HG03196 (cell line): ENCODE measurements around the gene FURIN.
"Not testable (repeated sequence)": the region's sequence is repeated elsewhere in the genome, so short reads cannot be mapped to it uniquely, and the experiment has no call there.

ENCODE experiments used
- ATAC-seq: cut with Tn5 transposase; IDR thresholded peaks from one replicate; pipeline ENCODE4 v1.9.1; 2021; ENCODE audit not compliant: unreplicated experiment

FURIN gene

DNA sequence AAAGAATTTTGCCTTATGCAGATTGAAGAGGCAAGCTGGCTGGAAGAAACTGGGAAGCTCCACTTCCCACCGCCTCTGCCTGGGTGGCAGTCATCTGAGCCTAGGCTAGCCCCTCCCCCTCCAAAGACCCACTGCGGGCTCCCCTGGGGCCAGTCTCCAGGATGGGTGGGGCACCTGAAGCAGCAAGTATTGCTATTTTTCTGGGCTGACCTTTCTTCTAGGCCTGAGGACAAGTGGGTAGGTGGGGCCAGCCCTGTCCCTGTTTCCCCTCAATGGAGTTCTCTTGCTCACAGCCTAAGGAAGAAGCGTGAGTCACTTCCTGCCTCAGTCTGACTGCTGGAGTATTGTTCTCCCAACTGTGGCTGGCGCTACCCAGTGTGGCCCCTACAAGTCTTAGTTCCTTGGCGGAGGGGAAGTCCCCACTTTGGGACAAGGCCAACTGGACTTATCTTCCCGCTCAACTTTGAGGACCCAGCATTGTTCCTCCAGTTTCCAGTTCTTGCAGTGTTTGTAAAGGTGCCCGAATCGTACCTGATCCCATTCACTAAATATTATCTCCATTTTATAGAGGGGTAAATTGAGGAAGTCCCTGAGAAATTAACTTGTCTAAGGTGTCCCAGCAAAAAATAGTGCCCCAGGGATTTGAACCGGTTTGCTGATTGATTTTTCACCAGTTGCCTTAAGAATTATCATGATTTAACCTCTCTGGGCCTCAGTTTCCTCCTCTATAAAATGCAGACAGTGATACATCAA is 1.4 kb downstream of the FURIN start:
- ATAC-seq, result no peak

DNA sequence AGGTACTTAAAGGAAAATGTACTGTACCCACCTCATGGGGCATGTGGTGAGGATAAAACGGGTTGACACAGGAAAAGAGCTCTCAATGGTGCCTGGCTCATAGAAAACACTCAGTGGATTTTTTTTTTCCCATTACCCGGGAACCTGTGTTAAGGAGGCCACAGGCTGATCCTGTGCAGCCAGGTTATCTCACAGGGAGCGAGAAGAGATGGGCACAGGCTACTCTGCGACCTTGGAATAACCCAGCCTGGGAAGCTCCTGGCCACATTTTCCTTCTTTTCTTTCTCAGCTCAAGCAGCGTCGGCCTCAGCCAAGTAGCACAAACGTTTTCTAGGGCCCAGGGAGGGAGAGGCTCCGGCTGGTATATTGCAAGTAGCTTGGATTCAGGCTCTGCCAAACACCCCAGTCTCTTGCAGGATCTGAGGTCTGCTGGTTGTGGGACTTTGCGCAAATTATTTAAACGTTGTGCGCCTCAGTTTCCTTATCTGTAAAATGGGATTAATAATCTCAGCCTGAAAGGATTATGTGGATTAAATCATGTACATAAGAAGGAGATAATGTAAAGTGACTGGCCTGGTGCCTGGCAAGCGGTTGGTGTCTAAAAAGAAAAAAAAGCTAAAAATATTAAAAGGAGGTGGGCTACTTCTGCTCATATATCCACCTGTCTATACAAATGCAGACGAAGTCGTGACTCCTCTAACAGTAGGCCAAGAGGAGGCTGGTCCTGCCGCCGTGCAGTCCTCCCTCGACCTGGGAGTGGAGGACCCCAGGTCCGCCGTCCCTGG is 2.2 kb downstream of the FURIN start:
- no peak for ATAC-seq

DNA sequence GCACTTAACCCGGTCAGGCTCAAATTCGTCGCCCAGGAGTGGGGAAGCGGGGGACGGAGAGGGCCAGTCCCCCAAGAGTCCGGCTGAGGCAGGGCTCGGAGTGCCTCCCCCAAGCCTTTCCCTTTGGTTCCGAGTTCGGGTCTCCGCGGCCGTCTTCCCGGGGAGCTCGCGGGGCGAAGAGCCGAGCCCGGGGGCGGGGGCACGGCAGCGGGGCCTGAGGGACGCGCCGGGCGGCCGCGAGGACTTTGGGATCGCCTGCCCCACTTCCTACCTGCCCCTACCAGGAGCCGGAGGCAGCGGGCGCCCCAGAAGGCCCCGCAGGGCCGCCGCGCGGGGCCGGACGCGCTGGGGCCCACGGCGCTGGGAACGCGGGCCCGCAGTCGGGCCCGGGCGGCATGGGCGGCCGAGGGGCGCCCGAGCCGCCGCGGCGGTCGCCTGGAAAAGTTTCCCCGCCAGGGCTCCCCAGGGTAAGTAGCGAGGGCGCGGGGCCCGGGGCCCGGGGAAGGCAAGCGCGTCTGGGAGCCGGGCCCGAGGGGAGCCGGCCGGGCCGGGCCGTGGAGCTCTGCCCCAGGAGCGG is 2.8 kb downstream of the FURIN start:
- no peak for ATAC-seq

DNA sequence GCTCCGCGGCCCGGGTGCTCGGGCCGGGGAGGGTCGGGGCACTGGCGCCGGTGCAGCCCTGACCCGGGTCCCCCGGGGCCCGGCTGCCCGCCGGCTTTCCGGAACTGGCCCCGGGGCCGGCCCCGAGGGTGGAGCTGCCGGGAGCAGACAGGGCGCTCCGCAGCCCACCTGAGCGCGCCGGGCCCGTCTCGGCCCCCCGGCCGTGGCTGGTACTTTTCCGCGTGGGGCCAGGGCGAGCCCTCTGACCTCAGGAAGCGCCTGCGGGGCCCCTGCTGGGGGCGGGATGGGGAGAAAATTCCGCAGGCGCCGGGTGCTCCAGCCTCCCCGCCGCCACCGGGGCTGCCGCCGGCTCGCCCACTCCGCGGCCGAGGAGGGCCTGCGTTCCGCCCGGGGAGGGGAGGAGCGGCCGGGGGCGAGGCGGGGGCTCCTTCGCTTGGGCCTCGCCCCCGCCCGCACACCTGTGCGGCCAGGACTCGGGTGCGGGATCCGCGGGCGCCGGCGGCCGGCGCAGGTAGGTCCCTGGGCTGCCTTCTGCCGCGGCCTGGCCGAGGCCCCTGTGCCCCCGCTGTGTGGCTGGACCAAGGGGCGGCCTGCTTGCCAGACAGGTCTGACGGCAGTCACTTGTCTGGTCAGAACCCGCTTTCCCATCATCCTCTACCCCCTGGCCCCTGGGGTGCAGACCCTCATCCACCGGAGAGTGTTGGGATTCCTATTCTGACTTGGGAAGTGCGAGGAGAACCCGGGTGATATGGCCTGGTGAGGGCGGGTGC is 3.5 kb downstream of the FURIN start:
- ATAC-seq, result no peak

DNA sequence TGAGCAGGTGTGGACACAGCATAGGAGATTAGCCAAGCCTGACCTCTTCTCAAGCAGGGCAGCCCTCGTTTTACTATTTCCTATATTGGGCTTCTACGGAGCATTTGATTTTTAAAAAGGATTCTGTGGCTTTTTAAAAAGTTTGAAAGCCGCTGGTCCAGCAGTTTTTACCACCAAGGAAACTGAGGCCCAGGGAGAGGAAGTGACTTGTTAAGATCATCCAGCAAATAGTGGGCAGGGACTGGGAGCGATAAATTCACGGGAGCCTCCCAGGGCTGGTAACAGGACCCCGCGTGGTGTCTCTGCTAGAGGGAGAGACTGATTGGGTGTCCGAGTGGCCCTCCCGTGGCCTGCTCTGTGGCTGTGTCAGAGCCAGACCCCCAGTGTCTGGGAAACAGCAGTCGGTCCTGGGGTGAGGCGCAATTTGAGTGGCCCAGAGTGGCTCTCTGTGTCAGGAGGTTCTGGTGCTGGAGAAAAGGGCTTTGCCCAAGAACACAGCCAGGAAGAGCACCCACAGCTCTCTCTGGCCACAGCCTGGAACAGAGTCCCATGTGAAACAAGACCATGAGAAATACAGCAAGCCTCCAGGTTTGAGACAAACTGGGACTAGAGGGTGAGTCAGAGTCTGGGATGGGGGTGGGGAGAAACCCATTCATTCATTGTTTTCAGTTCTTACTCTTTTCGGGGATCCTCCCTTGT is 4.2 kb downstream of the FURIN start:
- peak; percentile 29 for ATAC-seq

DNA sequence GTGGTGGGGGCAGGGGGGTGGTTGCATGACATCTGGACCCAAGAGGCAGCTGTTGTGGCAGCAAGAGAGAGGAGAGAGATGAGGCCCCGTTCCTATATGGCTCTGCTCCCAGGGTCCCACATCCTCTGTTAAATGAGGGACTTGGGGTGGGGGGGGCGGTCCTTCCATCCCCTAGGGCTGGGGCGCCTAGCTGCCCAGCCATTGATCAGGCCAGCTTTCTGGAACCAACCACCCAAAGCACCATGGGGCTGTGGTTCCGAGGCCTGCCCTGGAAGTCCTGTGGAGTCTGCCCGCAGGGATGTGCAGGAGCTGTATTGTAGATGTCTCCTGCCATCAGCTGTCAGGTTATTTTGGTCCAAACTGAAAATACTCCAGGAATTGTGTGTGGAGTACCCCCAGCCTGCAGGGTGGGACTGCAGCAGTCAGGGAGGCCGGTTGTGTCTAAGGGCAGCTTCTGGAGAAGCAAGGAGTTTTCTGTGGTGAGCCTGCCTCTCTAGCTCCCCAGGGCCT is 5.2 kb downstream of the FURIN start:
- no peak for ATAC-seq

DNA sequence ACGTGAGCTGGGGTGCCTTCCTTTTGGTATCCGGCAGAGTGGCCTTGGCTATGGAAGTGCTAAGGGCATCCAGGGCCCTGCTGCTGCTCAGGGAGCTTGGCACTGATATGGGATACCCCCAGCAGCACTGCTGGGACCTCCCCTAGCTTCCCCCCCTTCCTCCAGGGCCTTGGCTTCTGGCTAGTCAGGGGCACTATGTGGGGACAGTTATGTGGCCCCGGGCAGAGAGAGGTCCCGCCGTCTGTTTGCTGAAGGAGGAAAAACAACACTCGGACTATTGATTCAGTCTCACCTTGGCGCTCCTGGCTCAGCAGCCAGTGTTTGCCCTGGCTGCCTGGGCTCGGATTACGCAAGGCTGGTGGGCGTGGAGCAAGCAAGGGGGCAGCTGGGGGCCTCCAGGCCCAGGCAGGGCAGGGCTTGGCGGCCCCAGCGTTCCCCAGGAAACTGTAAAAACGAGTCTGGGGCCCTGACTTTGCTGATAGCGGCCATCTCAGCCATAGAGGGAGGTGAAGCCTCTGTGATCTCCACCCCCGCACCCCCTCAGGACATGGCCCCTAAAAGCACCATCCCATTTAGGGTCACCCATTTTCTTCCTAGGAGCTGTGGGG is 5.7 kb downstream of the FURIN start:
- ATAC-seq, result no peak

DNA sequence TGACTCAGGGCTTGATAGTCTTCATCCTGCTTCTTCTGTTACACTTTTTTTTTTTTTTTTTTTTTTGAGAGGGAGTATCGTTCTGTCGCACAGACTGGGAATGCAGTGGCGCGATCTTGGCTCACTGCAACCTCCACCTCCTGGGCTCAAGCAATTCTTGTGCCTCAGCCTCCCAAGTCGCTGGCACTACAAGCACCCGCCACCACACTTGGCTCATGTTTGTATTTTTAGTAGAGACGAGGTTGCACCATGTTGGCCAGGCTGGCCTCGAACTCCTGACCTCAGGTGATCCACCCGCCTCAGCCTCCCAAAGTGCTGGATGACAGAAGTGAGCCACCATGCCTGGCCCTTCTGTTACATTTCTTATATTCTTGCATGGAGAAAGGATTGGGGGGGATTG is 6.6 kb downstream of the FURIN start:
- ATAC-seq, result not testable (repeated sequence)

DNA sequence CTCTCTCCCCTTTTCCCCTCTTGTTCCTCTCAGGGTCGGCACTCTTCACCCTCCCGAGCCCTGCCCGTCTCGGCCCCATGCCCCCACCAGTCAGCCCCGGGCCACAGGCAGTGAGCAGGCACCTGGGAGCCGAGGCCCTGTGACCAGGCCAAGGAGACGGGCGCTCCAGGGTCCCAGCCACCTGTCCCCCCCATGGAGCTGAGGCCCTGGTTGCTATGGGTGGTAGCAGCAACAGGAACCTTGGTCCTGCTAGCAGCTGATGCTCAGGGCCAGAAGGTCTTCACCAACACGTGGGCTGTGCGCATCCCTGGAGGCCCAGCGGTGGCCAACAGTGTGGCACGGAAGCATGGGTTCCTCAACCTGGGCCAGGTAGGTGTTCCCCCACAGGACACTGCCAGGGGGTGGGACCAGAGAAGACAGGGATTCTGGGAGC is 7.2 kb downstream of the FURIN start:
- no peak for ATAC-seq

DNA sequence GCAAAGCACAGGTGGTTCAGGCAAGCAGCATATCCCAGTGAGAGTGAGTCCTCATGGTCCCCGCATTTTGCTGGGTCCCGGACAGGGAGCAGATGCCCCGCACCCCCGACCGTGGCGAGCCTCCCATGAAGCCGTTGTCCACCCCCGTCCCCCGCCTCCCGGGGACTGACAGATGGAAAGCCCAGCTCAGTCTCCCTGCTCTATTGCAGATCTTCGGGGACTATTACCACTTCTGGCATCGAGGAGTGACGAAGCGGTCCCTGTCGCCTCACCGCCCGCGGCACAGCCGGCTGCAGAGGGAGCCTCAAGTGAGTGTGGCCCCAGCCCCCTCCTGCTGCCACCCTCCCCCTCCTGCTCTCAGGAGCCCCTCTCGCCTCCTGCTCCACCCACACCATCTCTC is 7.7 kb downstream of the FURIN start:
- no peak for ATAC-seq

DNA sequence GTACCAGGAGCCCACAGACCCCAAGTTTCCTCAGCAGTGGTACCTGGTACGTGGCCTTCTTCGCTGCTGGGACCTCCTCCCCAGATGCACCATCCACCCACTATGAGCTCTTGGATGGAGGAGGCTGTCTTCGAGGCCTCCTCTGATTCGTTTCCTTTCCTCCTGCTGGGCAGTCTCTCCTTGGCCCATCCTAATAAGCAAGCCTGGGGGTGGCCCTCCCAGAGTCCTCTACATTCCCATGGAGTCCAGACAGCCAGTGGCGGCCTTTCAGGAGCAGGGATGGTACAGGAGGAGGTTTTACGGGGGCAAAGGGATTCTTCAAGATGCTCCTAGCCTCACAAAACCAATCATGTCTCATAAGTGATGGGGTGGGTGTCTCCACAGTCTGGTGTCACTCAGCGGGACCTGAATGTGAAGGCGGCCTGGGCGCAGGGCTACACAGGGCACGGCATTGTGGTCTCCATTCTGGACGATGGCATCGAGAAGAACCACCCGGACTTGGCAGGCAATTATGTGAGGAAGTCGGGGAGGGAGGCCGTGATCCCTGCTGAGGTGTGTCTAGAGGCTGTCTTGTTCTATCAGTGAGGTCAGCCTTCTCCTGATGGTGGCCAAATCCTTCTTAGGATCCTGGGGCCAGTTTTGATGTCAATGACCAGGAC is 8.3 kb downstream of the FURIN start:
- no peak for ATAC-seq

DNA sequence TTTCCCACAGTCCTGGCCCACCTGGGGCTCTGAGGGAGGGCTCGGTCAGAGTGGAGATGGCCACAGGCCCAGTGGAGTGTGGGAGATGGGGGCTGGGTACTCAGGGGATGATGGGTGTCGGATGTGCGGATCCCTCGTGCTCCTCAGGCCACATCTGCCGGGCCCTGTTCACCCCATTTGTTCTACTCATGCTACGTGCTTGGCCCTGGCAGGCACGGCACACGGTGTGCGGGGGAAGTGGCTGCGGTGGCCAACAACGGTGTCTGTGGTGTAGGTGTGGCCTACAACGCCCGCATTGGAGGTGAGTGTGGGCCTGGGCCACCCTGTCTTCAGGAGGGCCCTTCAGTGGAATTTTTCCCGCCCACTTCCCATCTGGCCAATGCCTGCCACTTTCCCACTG is 8.9 kb downstream of the FURIN start:
- no peak for ATAC-seq

DNA sequence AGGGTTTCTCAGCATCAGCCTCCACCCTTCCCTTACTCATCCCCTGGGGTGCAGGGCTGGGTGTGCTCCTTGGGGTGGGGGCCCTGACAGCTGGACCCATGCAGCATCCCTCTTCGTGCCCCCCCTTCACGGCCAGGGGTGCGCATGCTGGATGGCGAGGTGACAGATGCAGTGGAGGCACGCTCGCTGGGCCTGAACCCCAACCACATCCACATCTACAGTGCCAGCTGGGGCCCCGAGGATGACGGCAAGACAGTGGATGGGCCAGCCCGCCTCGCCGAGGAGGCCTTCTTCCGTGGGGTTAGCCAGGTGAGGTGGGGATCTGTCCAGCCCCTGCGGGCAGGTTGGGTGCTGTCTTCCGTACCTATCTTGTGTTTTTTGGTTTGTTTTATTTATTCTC is 9.6 kb downstream of the FURIN start:
- no peak for ATAC-seq

DNA sequence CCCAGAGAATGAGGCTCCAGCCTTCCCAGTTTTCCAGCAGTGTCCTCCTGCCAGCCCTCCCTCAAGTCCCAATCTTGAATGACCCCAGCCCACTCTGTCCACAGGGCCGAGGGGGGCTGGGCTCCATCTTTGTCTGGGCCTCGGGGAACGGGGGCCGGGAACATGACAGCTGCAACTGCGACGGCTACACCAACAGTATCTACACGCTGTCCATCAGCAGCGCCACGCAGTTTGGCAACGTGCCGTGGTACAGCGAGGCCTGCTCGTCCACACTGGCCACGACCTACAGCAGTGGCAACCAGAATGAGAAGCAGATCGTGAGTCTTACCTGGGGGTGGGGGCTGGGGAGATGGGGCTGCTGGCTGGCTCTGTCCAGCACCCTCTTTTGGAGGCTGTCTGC is 10.3 kb downstream of the FURIN start:
- no peak for ATAC-seq

DNA sequence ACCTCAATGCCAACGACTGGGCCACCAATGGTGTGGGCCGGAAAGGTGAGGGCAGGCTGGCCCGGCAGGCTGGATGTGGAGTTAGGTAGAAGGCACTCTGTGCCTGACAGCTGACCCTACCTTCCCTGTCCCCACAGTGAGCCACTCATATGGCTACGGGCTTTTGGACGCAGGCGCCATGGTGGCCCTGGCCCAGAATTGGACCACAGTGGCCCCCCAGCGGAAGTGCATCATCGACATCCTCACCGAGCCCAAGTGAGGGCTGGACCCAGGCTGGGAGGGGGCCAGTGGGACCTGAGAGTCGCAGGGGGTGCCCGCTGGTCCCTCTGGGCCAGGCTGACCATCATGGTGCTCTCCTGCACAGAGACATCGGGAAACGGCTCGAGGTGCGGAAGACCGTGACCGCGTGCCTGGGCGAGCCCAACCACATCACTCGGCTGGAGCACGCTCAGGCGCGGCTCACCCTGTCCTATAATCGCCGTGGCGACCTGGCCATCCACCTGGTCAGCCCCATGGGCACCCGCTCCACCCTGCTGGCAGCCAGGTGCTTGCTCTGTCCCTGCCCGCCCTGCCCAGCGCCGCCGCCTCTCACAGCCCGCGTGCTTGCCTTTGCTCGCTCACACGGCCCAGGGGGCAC is 11.5 kb downstream of the FURIN start:
- no peak for ATAC-seq

DNA sequence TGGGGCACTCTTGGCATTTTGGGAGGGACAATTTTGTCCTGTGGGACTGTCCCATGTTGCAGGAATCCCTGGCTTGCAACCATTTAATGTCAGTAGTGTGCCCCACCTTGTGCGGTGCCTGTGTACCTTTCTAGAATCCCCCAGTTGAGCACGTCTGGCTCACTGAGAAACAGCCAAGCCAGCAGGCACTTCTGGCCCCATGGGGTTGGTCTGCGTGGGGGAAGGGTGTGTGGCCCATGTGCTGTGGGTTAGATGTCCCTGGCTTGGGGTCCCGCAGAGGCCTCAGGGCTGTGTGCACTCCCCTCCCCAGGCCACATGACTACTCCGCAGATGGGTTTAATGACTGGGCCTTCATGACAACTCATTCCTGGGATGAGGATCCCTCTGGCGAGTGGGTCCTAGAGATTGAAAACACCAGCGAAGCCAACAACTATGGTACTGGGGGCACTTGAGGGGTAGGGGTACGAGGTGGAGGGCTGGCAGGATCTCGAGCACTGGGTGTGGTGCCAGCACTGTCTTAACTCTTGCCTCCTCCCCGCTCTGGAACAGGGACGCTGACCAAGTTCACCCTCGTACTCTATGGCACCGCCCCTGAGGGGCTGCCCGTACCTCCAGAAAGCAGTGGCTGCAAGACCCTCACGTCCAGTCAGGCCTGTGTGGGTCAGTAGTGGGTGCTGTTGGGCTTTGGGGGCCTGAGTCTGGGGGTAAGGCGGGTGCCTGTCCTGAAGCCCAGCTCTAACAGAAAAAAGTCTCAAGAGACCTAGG is 12.2 kb downstream of the FURIN start:
- no peak for ATAC-seq

DNA sequence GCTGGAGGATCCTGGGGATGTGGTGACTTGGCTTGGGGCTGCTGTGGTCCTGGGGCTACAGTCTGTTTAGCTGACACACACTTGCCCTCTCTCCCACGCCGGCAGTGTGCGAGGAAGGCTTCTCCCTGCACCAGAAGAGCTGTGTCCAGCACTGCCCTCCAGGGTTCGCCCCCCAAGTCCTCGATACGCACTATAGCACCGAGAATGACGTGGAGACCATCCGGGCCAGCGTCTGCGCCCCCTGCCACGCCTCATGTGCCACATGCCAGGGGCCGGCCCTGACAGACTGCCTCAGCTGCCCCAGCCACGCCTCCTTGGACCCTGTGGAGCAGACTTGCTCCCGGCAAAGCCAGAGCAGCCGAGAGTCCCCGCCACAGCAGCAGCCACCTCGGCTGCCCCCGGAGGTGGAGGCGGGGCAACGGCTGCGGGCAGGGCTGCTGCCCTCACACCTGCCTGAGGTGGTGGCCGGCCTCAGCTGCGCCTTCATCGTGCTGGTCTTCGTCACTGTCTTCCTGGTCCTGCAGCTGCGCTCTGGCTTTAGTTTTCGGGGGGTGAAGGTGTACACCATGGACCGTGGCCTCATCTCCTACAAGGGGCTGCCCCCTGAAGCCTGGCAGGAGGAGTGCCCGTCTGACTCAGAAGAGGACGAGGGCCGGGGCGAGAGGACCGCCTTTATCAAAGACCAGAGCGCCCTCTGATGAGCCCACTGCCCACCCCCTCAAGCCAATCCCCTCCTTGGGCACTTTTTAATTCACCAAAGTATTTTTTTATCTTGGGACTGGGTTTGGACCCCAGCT is 13.0 kb downstream of the FURIN start:
- no peak for ATAC-seq
